Smooth muscle cell (in vitro differentiated cells): ENCODE measurements around the gene SP4. TPM values are rescaled to one million over a fixed set of nuclear protein-coding genes. Genes with fewer than 3 reads are reported as not detected.

Source experiments
- DNase-seq: peaks from one replicate; lab custom pipeline; 2025; ENCODE audit not compliant: unreplicated experiment; lab: John Stamatoyannopoulos, UW
- H2AFZ ChIP-seq: fragments of 200-600 bp; sonication (generic); 2 replicates; pipeline ENCODE4 v1.6.0; 2016; ENCODE audit warnings: antibody characterized with exemption, low read depth, mild to moderate bottlenecking
- H3F3A ChIP-seq: fragments of 200-600 bp; sonication (generic); 2 replicates; pipeline ENCODE4 v1.6.0; 2017; ENCODE audit warnings: antibody characterized with exemption, low read depth
- H3K27ac ChIP-seq: fragments of 200-600 bp; sonication (generic); 2 replicates; pipeline ENCODE4 v1.5.1; 2016; ENCODE audit warnings: low read depth, mild to moderate bottlenecking
- H3K27me3 ChIP-seq: fragments of 200-600 bp; sonication (generic); 2 replicates; pipeline ENCODE4 v1.6.1; 2016; ENCODE audit warnings: low read depth, mild to moderate bottlenecking
- H3K36me3 ChIP-seq: fragments of 200-600 bp; sonication (generic); 2 replicates; pipeline ENCODE4 v1.5.1; 2016; ENCODE audit warnings: low read depth
- H3K4me1 ChIP-seq: fragments of 200-600 bp; sonication (generic); 2 replicates; pipeline ENCODE4 v1.5.1; 2016; ENCODE audit warnings: low read depth
- H3K4me2 ChIP-seq: fragments of 200-600 bp; sonication (generic); 2 replicates; pipeline ENCODE4 v1.6.0; 2016; ENCODE audit warnings: mild to moderate bottlenecking
- H3K4me3 ChIP-seq: fragments of 200-600 bp; sonication (generic); 2 replicates; pipeline ENCODE4 v1.5.1; 2016; ENCODE audit warnings: mild to moderate bottlenecking
- H3K79me2 ChIP-seq: fragments of 200-600 bp; sonication (generic); 2 replicates; pipeline ENCODE4 v1.6.0; 2016; ENCODE audit warnings: low read depth, mild to moderate bottlenecking
- H3K9ac ChIP-seq: fragments of 200-600 bp; sonication (generic); 2 replicates; pipeline ENCODE4 v1.6.0; 2016; ENCODE audit warnings: low read depth
- H3K9me3 ChIP-seq: fragments of 200-600 bp; sonication (generic); replicated peaks from 2 replicates; pipeline ENCODE4 v1.5.1; 2016; ENCODE audit warnings: low read depth
- H4K20me1 ChIP-seq: fragments of 200-600 bp; sonication (generic); 2 replicates; pipeline ENCODE4 v1.6.0; 2016; ENCODE audit warnings: low read depth
- CTCF ChIP-seq: fragments of 200-600 bp; sonication (generic); IDR thresholded peaks from 2 replicates; pipeline ENCODE4 v1.5.1; 2017; ENCODE audit warnings: borderline replicate concordance, mild to moderate bottlenecking, antibody characterized with exemption; ENCODE audit not compliant: insufficient read depth, poor library complexity, severe bottlenecking
- WGBS: methylation state at CpG from one replicate; pipeline ENCODE4 v1.1.7; 2016; ENCODE audit warnings: low lambda C conversion rate; 5-methylcytosine and 5-hydroxymethylcytosine counted together
- polyA plus RNA-seq: library from polyadenylated mRNA; unstranded; fragments of >200 nt; fragmentation: Nextera tagmentation; extraction: Ambion mirVana; gene quantifications from 2 replicates; pipeline ENCODE4 v1.2.1, GENCODE V29; 2016
- total RNA-seq: library from RNA; depleted of rRNA; stranded (reverse); fragments of >200 nt; gene quantifications from 2 replicates; pipeline ENCODE4 v1.2.3, GENCODE V29; 2014

The SP4 gene
- total RNA-seq (5.0 and 8.0 TPM in 2 replicates), polyA plus RNA-seq (0.82 and 1.6 TPM in 2 replicates)

DNA sequence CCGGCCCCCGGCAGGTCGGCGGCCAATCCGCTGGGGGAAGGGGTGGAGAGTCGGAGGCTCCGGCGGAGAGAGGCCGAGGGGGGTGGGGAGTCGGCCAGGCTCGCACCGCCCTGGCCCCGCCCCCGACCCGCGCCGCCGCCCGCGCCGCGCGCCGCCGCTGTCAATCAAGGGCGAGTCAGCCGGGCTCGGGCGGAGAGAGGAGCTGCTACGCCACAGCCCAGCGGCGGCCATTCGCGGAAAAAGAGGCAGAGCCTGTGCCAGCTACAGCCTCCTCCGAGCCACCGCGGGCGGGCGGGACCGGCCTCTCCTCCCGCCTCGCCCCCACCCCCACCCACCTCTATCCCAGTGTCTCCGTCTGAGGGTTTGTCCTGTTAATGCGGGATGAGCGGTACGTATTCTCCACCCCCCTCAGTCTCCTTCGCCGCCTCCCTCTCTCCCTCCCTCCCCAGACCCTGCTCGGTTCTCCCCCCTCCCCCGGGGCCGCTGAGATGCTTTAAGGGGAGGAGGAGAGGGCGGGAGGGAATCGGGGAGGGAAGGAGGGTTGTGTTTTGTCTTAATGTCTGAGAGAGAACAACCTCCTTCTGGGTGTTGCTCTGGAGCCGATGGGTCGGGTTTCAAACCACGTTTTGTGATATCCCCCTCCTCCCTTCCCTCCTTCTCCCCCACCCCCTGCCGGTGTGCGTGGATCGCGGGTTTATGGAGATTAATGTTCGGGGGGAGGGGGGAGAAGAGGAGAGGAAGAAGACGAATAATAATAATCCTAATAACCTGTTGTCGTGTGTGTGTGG is at the start of gene SP4:
TSS of gene SP4 (plus strand) at position 213 of the 788 bp plus-strand sequence. CDS start at position 382, 169 bp downstream.
- Histone ChIP-seq H2AFZ (peak within 1 kb of the TSS; percentile 98), H3K4me1 (peaks cover 23% of the 10 kb centered on the region), H3K9ac (peak within 1 kb of the TSS; percentile 95), H3K36me3 (no peaks in the 10 kb centered on the region), H3K27me3 (no peaks in the 10 kb centered on the region), H3K79me2 (no peaks in the 10 kb centered on the region), H3K27ac (peak within 1 kb of the TSS; percentile 98), H3F3A (no peaks in the 10 kb centered on the region), H4K20me1 (no peaks in the 10 kb centered on the region), H3K9me3 (no peaks in the 10 kb centered on the region), H3K4me3 (peak within 1 kb of the TSS; percentile 91), H3K4me2 (peak within 1 kb of the TSS; percentile 97)
- DNase-seq: peak; percentile 90
- WGBS: 0% methylated on average over 7 of the region's 63 CpGs
- no peak for TF ChIP-seq CTCF

DNA sequence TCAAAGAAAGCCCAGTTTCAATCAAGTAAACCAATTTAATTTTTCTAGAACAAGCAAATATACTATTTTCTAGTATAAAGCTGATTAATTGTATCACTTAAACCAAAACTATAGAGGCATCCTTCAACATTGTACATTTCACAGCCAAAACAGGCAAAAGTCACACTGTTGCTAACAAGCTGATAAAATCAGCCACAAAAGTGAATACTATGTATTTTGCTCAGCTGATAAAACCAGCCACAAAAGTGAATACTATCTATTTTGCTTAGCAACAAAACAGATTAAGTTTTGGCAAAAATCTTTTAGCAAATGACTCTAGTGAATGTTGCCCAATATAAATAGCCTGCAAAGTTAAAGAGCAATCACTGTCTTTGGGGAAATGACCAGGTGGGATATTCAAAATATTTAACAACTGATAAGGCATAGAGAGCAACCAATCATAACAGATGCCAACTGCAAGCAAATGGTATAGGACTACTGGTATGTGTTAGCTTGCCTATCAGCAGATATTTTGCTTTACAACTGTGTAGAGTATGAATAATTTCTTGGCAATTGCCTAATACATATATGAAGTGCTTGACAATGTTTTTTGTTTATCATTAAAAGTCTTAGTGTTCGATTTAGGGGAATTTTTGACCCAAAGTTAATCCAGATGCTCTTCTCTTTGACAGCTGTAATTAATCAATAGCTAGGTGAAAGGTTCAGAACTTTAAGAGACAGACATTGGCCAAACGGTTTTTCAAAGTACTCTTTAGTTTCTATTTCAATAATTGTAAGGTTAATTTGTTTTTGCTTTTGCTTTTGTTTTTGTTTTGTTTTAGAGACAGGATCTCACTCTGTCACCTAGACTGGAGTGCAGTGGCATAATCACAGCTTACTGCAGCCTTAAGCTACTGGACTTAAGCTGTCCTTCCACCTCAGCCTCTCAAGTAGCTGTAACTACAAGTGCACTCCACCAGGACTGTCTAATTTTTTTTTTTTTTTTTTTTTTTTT is 44.4 kb upstream of the SP4 start:
- 77% methylated on average over 2 of the region's 2 CpGs for WGBS
- no peaks in the 10 kb centered on the region for H3K79me2 ChIP-seq
- no peak overlapping the region for H3K27ac ChIP-seq
- no peaks in the 10 kb centered on the region for H3K27me3 ChIP-seq
- no peak overlapping the region for H2AFZ ChIP-seq
- H3K4me3 ChIP-seq: no peak overlapping the region
- H3K4me2 ChIP-seq: no peak overlapping the region
- no peak overlapping the region for H3K9ac ChIP-seq
- no peaks in the 10 kb centered on the region for H4K20me1 ChIP-seq
- H3K9me3 ChIP-seq: no peaks in the 10 kb centered on the region
- H3F3A ChIP-seq: no peaks in the 10 kb centered on the region
- no peaks in the 10 kb centered on the region for H3K4me1 ChIP-seq
- DNase-seq: no peak
- H3K36me3 ChIP-seq: no peaks in the 10 kb centered on the region
- TF ChIP-seq CTCF: no peak

DNA sequence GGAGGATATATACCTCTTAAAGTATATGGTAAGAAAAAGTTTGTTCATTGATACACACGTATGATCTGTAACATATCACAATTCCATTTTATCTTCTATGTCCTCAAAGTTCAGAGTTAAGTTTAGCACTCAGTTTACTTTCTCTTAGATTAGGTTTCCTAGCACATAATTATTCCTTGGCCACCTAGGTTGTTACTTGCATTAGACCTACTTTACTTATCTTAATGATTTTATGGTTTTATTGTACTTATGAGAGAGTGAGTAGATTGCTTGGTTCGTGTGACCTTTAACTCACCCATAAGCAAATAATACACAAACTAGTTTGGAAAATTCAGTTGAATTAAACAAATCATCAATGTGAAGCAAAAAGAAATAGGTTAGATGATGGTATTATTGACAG is 33.9 kb upstream of the SP4 start:
- DNase-seq: no peak
- H3K36me3 ChIP-seq: no peaks in the 10 kb centered on the region
- H3K4me1 ChIP-seq: no peaks in the 10 kb centered on the region
- H2AFZ ChIP-seq: no peak overlapping the region
- TF ChIP-seq CTCF: no peak
- H3K4me3 ChIP-seq: no peak overlapping the region
- H3K9ac ChIP-seq: no peak overlapping the region
- no peak overlapping the region for H3K27ac ChIP-seq
- H3K4me2 ChIP-seq: no peak overlapping the region
- H3F3A ChIP-seq: no peaks in the 10 kb centered on the region
- H3K79me2 ChIP-seq: no peaks in the 10 kb centered on the region
- H3K9me3 ChIP-seq: no peaks in the 10 kb centered on the region
- H4K20me1 ChIP-seq: no peaks in the 10 kb centered on the region
- no peaks in the 10 kb centered on the region for H3K27me3 ChIP-seq
- WGBS: 33% methylated on average over 2 of the region's 2 CpGs
